ENCODE measurements around the gene F11. TPM values are rescaled to one million over a fixed set of nuclear protein-coding genes. Genes with fewer than 3 reads are reported as not detected.

Gene F11
- total and polyA plus RNA-seq, 2 of the 13 experiments (the other 11 are each of a cell fraction or from before 2014, with no cell fraction given) = 35.1 to 58.0 TPM

GRCh38 chr4:186300659-186301390, 34.8 kb downstream of the F11 start:
- no peak overlapping the region for H2AFZ ChIP-seq (ENCODE audit: low read length)
- FAIRE-seq = no peak
- H3K79me2 ChIP-seq (ENCODE audit: insufficient read depth, low read length) = no peaks in the 10 kb centered on the region
- H4K20me1 ChIP-seq (ENCODE audit: insufficient read depth, low read length) = no peaks in the 10 kb centered on the region
- H3K4me3 ChIP-seq (replicated peaks in 1 of 3; ENCODE audit: insufficient read depth in 1 of 3, low read depth in 2 of 3, low read length in 3 of 3) = no peak overlapping the region
- WGBS (ENCODE audit: low lambda C conversion rate) = 3% methylated on average over 6 of the region's 6 CpGs
- no peak for ATAC-seq
- TF ChIP-seq SIX1 (CRISPR knock-in tag; IDR thresholded peaks at IDR 0.05; ENCODE audit: borderline replicate concordance) (no peak), HCFC1 (IDR thresholded peaks at IDR 0.05; ENCODE audit: low read depth, low read length) (no peak), ZNF124 (CRISPR knock-in tag; IDR thresholded peaks at IDR 0.05) (no peak), ZNF772 (CRISPR knock-in tag; IDR thresholded peaks at IDR 0.05) (no peak), TBX3 (IDR thresholded peaks at IDR 0.05; ENCODE audit: borderline replicate concordance) (no peak), CREM (IDR thresholded peaks at IDR 0.05) (no peak), CREM (CRISPR knock-in tag; IDR thresholded peaks at IDR 0.05) (no peak)
- no peaks in the 10 kb centered on the region for H3K36me3 ChIP-seq (replicated peaks in 1 of 2; ENCODE audit: control insufficient read depth in 1 of 2, insufficient read depth in 2 of 2, low read length in 2 of 2)
- H3K9me3 ChIP-seq (ENCODE audit: low read length) = no peaks in the 10 kb centered on the region
- CTCF ChIA-PET (ENCODE audit: low intra/inter-chr PET ratio, low total read pairs) = no interaction called here
- H3K27ac ChIP-seq (ENCODE audit: extremely low read length, insufficient read depth, low read length) = no peak overlapping the region
- H3K4me1 ChIP-seq (ENCODE audit: insufficient read depth, low read length) = peaks cover 6% of the 10 kb centered on the region; the same call in 1 of the 2 replicates
- no peak for DNase-seq (ENCODE audit: low spot score)
- H3K4me2 ChIP-seq (ENCODE audit: low read depth, low read length) = no peak overlapping the region
- POLR2A ChIA-PET = no interaction called here
- H3K9ac ChIP-seq (ENCODE audit: insufficient read depth, low read depth, low read length) = no peak overlapping the region
- no TSS peak for BruUV-seq (replicated peaks)
- in situ Hi-C loops (cut with HindIII; ENCODE audit: extremely low pct_ligation_motif_present, low pct_unique_long_range_greater_than_20kb) = loop anchor here (10.0 kb wide), 1 partner anchor 284 kb away; no protein-coding TSS in a partner anchor
- peaks cover 0 to 25% of the 10 kb centered on the region in 2 experiments; a peak in 2 of 5 replicates for H3K27me3 ChIP-seq (ENCODE audit: control insufficient read depth in 1 of 2, insufficient read depth in 2 of 2, low read length in 2 of 2)
- intact Hi-C loops (cut with micrococcal nuclease; ENCODE audit: unreplicated experiment) = no loop called here

DNA sequence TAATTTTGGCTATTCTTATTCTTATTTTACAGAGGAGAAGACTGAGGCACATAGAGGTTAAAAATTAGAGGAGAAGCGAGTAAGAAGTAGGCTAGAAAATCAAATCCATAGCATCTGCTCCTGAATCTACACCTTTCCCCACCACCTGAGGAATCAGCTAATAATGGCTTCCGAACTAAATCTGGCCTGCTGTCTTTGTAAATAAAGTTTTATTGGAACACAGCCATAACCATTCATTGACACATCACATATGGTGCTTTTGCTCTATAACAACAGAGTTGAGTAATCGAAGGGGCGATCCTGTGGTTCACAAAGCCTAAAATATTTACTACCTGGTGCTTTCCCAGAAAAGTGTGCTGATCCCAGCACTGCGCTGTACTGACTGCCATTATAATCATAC, 38.2 kb downstream of the F11 start:
- Histone ChIP-seq H2AFZ (ENCODE audit: low read length) (no peak overlapping the region), H3K27me3 (ENCODE audit: control insufficient read depth in 1 of 2, insufficient read depth in 2 of 2, low read length in 2 of 2) (peaks cover 0 to 31% of the 10 kb centered on the region in 2 experiments; a peak in 2 of 5 replicates), H3K4me2 (ENCODE audit: low read depth, low read length) (no peak overlapping the region), H3K4me1 (ENCODE audit: insufficient read depth, low read length) (no peaks in the 10 kb centered on the region), H4K20me1 (ENCODE audit: insufficient read depth, low read length) (no peaks in the 10 kb centered on the region), H3K79me2 (ENCODE audit: insufficient read depth, low read length) (no peaks in the 10 kb centered on the region), H3K9ac (ENCODE audit: insufficient read depth, low read depth, low read length) (no peak overlapping the region), H3K4me3 (replicated peaks in 1 of 3; ENCODE audit: insufficient read depth in 1 of 3, low read depth in 2 of 3, low read length in 3 of 3) (no peak overlapping the region), H3K36me3 (replicated peaks in 1 of 2; ENCODE audit: control insufficient read depth in 1 of 2, insufficient read depth in 2 of 2, low read length in 2 of 2) (no peaks in the 10 kb centered on the region), H3K9me3 (ENCODE audit: low read length) (no peaks in the 10 kb centered on the region), H3K27ac (ENCODE audit: extremely low read length, insufficient read depth, low read length) (no peak overlapping the region)
- in situ Hi-C loops (cut with HindIII; ENCODE audit: extremely low pct_ligation_motif_present, low pct_unique_long_range_greater_than_20kb) (loop anchor here (10.0 kb wide), 1 partner anchor 281 kb away; no protein-coding TSS in a partner anchor), intact Hi-C loops (cut with micrococcal nuclease; ENCODE audit: unreplicated experiment) (no loop called here)
- no peak for DNase-seq (ENCODE audit: low spot score)
- BruUV-seq (replicated peaks) = no TSS peak
- POLR2A ChIA-PET = no interaction called here
- CTCF ChIA-PET (ENCODE audit: low intra/inter-chr PET ratio, low total read pairs) = no interaction called here
- ATAC-seq = no peak
- WGBS (ENCODE audit: low lambda C conversion rate) = 24% methylated on average over 5 of the region's 5 CpGs
- FAIRE-seq = no peak
- TF ChIP-seq, protein P1, sequence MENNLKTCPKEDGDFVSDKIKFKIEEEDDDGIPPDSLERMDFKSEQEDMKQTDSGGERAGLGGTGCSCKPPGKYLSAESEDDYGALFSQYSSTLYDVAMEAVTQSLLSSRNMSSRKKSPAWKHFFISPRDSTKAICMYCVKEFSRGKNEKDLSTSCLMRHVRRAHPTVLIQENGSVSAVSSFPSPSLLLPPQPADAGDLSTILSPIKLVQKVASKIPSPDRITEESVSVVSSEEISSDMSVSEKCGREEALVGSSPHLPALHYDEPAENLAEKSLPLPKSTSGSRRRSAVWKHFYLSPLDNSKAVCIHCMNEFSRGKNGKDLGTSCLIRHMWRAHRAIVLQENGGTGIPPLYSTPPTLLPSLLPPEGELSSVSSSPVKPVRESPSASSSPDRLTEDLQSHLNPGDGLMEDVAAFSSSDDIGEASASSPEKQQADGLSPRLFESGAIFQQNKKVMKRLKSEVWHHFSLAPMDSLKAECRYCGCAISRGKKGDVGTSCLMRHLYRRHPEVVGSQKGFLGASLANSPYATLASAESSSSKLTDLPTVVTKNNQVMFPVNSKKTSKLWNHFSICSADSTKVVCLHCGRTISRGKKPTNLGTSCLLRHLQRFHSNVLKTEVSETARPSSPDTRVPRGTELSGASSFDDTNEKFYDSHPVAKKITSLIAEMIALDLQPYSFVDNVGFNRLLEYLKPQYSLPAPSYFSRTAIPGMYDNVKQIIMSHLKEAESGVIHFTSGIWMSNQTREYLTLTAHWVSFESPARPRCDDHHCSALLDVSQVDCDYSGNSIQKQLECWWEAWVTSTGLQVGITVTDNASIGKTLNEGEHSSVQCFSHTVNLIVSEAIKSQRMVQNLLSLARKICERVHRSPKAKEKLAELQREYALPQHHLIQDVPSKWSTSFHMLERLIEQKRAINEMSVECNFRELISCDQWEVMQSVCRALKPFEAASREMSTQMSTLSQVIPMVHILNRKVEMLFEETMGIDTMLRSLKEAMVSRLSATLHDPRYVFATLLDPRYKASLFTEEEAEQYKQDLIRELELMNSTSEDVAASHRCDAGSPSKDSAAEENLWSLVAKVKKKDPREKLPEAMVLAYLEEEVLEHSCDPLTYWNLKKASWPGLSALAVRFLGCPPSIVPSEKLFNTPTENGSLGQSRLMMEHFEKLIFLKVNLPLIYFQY (CRISPR knock-in tag; IDR thresholded peaks at IDR 0.05; ENCODE audit: borderline replicate concordance) = no peak

Data from HepG2 (cell line).